Hepatocyte (in vitro differentiated cells): ENCODE measurements around the gene GALNT17. TPM values are rescaled to one million over a fixed set of nuclear protein-coding genes. Genes with fewer than 3 reads are reported as not detected.

Source experiments
- DNase-seq: peaks from one replicate; pipeline ENCODE4 v3.0.0-alpha.2; 2016; ENCODE audit warnings: low spot score
- H2AFZ ChIP-seq: fragments of 200-600 bp; sonication (generic); 2 replicates; pipeline ENCODE4 v1.6.0; 2016; ENCODE audit warnings: antibody characterized with exemption, mild to moderate bottlenecking
- H3K27ac ChIP-seq: fragments of 200-600 bp; sonication (generic); 2 replicates; pipeline ENCODE4 v1.5.1; 2016; ENCODE audit warnings: mild to moderate bottlenecking
- H3K27me3 ChIP-seq: fragments of 200-600 bp; sonication (generic); 2 replicates; pipeline ENCODE4 v1.6.1; 2016
- H3K36me3 ChIP-seq: fragments of 200-600 bp; sonication (generic); replicated peaks from 2 replicates; pipeline ENCODE4 v1.5.1; 2016; ENCODE audit warnings: low read depth; ENCODE audit not compliant: insufficient read depth
- H3K4me1 ChIP-seq: fragments of 200-600 bp; sonication (generic); 2 replicates; pipeline ENCODE4 v1.5.1; 2016; ENCODE audit warnings: mild to moderate bottlenecking, moderate library complexity; ENCODE audit not compliant: insufficient read depth
- H3K4me2 ChIP-seq: fragments of 200-600 bp; sonication (generic); 2 replicates; pipeline ENCODE4 v1.6.0; 2016
- H3K4me3 ChIP-seq: fragments of 200-600 bp; sonication (generic); 2 replicates; pipeline ENCODE4 v1.5.1; 2016; ENCODE audit warnings: mild to moderate bottlenecking
- H3K79me2 ChIP-seq: fragments of 200-600 bp; sonication (generic); 2 replicates; pipeline ENCODE4 v1.6.0; 2017; ENCODE audit warnings: mild to moderate bottlenecking
- H3K9me2 ChIP-seq: fragments of 200-600 bp; sonication (generic); replicated peaks from 2 replicates; pipeline ENCODE4 v1.6.0; 2017; ENCODE audit warnings: mild to moderate bottlenecking; ENCODE audit not compliant: insufficient read depth
- H3K9me3 ChIP-seq: fragments of 200-600 bp; sonication (generic); 2 replicates; pipeline ENCODE4 v1.5.1; 2016; ENCODE audit warnings: low read depth, mild to moderate bottlenecking
- H4K20me1 ChIP-seq: fragments of 200-600 bp; sonication (generic); 2 replicates; pipeline ENCODE4 v1.6.0; 2016; ENCODE audit warnings: mild to moderate bottlenecking; ENCODE audit not compliant: insufficient read depth, poor library complexity, severe bottlenecking
- CTCF ChIP-seq: fragments of 200-600 bp; sonication (generic); IDR thresholded peaks from 2 replicates; pipeline ENCODE4 v1.5.1; 2016; ENCODE audit warnings: antibody characterized with exemption, mild to moderate bottlenecking; ENCODE audit not compliant: poor library complexity
- EZH2 ChIP-seq: fragments of 200-600 bp; sonication (generic); IDR thresholded peaks from 2 replicates; pipeline ENCODE4 v1.6.1; 2016; ENCODE audit warnings: antibody characterized with exemption, mild to moderate bottlenecking, borderline replicate concordance
- EZH2phosphoT487 ChIP-seq: fragments of 200-600 bp; sonication (generic); IDR thresholded peaks from one replicate; pipeline ENCODE4 v1.6.1; 2018; ENCODE audit warnings: antibody characterized with exemption, mild to moderate bottlenecking, low read depth, moderate library complexity; ENCODE audit not compliant: unreplicated experiment, severe bottlenecking
- WGBS: methylation state at CpG from one replicate; pipeline ENCODE4 v1.1.6; 2016; ENCODE audit warnings: low lambda C conversion rate; ENCODE audit errors: missing lambda C conversion rate; 5-methylcytosine and 5-hydroxymethylcytosine counted together
- polyA plus RNA-seq: library from polyadenylated mRNA; unstranded; fragments of >200 nt; fragmentation: Nextera tagmentation; extraction: Ambion mirVana; gene quantifications from 2 replicates; pipeline ENCODE4 v1.2.1, GENCODE V29; 2016
- total RNA-seq: library from RNA; depleted of rRNA; stranded (reverse); fragments of >200 nt; gene quantifications from 2 replicates; pipeline ENCODE4 v1.2.3, GENCODE V29; 2014

The GALNT17 gene
- total and polyA plus RNA-seq, 2 experiments from 2014 or later, result 4.3 to 8.1 TPM

- TF ChIP-seq CTCF (no peak), EZH2phosphoT487 (no peak), EZH2 (no peak)
- H4K20me1 ChIP-seq, result no peaks in the 10 kb centered on the region
- no peak overlapping the region for H2AFZ ChIP-seq
- H3K4me3 ChIP-seq, result no peak overlapping the region
- no peaks in the 10 kb centered on the region for H3K9me3 ChIP-seq
- no peaks in the 10 kb centered on the region for H3K79me2 ChIP-seq
- peak overlapping the region; percentile 16 for H3K27ac ChIP-seq
- DNase-seq, result no peak
- no peaks in the 10 kb centered on the region for H3K4me1 ChIP-seq
- no peaks in the 10 kb centered on the region for H3K27me3 ChIP-seq
- no peak overlapping the region for H3K4me2 ChIP-seq
- H3K36me3 ChIP-seq, result no peaks in the 10 kb centered on the region
- 89% methylated on average over 4 of the region's 4 CpGs for WGBS
- H3K9me2 ChIP-seq, result no peaks in the 10 kb centered on the region
These were observed 54.7 kb downstream of the GALNT17 start for GRCh38 chr7:71186535-71187057.

DNA sequence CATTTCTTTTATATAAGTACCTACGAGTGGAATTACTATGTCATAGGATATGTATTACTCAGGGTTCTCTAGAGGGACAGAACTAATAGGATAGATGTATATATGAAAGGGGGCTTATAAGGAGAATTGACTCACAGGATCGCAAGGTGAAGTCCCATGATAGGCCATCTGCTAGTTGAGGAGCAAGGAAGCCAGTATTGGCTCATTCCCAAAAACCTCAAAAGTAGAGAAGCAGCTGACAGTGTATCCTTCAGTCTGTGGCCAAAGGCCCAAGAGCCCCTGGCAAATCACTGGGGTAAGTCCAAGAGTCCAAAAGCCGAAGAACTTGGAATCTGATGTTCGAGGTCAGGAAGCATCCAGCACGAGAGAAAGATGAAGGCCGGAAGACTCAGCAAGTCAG is 59.8 kb downstream of the GALNT17 start:
- H4K20me1 ChIP-seq, result no peaks in the 10 kb centered on the region
- no peak overlapping the region for H3K4me3 ChIP-seq
- H2AFZ ChIP-seq, result no peak overlapping the region
- H3K9me2 ChIP-seq, result no peaks in the 10 kb centered on the region
- TF ChIP-seq CTCF, result no peak
- TF ChIP-seq EZH2phosphoT487, result no peak
- no peak for TF ChIP-seq EZH2
- no peaks in the 10 kb centered on the region for H3K36me3 ChIP-seq
- no peaks in the 10 kb centered on the region for H3K79me2 ChIP-seq
- no peak overlapping the region for H3K4me2 ChIP-seq
- no peaks in the 10 kb centered on the region for H3K9me3 ChIP-seq
- H3K27ac ChIP-seq, result no peak overlapping the region
- H3K4me1 ChIP-seq, result no peaks in the 10 kb centered on the region
- WGBS, result 88% methylated on average over 6 of the region's 6 CpGs
- DNase-seq, result no peak
- H3K27me3 ChIP-seq, result no peaks in the 10 kb centered on the region

DNA sequence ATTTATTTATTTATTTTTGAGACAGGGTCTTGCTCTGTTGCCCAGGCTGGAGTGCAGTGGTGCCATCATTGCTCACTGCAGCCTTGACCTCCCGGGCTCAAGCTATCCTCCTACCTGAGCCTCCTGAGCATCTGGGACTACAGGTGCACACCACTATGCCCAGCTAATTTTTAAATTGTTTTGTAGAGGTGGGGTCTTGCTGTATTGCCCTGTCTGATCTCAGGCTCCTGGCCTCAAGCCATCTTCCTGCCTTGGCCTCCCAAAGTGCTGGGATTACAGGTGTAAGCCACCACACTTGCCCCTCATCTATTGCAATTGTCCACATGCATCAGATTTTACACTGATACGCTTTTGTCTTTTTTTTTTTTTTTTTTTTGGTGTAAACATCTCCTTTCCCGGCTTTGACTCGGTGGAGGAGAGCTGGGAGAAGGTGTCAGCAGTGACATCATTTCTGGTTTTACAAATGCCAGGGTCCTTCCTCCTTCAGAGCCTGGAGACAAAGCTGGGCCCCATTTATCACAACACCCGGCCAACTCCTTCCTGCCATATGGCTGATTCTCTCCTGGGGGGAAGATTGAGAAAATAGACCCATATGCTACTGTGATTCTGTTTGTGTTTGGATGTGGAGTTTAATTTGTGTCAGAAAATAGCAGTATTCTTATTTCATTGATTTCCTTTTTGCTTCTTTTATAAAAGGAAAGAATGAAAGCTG is 61.3 kb downstream of the GALNT17 start:
- no peaks in the 10 kb centered on the region for H3K79me2 ChIP-seq
- H3K4me3 ChIP-seq, result no peak overlapping the region
- no peaks in the 10 kb centered on the region for H4K20me1 ChIP-seq
- TF ChIP-seq EZH2 (no peak), CTCF (no peak), EZH2phosphoT487 (no peak)
- 91% methylated on average over 5 of the region's 5 CpGs for WGBS
- no peak overlapping the region for H2AFZ ChIP-seq
- no peaks in the 10 kb centered on the region for H3K9me3 ChIP-seq
- no peak overlapping the region for H3K27ac ChIP-seq
- DNase-seq, result no peak
- H3K36me3 ChIP-seq, result no peaks in the 10 kb centered on the region
- H3K4me1 ChIP-seq, result no peaks in the 10 kb centered on the region
- H3K4me2 ChIP-seq, result no peak overlapping the region
- H3K9me2 ChIP-seq, result no peaks in the 10 kb centered on the region
- no peaks in the 10 kb centered on the region for H3K27me3 ChIP-seq
